ENCODE data around the gene ERGIC3. TPM values are rescaled to one million over a fixed set of nuclear protein-coding genes. Genes with fewer than 3 reads are reported as not detected.

The ERGIC3 gene
- total and polyA plus RNA-seq, 2 donors (not counting 3 experiments of a cell fraction or from before 2014, with no cell fraction given) = 203 to 419 TPM

GRCh38 chr20:35582131-35582530, 40.3 kb downstream of the ERGIC3 start:
- ChIA-PET POLR2A (no interaction called here), CTCF (no interaction called here)
- H3K9me3 ChIP-seq (replicated peaks; ENCODE audit: control insufficient read depth, insufficient read depth, low read length) = no peaks in the 10 kb centered on the region
- H3K4me2 ChIP-seq (ENCODE audit: insufficient read depth, low read length) = no peak overlapping the region
- no peaks in the 10 kb centered on the region for H3K4me1 ChIP-seq (ENCODE audit: control insufficient read depth, extremely low read depth, insufficient read depth, low read length)
- H3K79me2 ChIP-seq (ENCODE audit: control insufficient read depth, insufficient read depth, low read length) = no peaks in the 10 kb centered on the region
- no peaks in the 10 kb centered on the region for H3K36me3 ChIP-seq (ENCODE audit: control insufficient read depth in 2 of 2, extremely low read depth in 1 of 2, insufficient read depth in 2 of 2, low read length in 2 of 2)
- H3K27ac ChIP-seq (ENCODE audit: insufficient read depth, low read depth, low read length) = no peak overlapping the region
- dilution Hi-C loops (cut with MboI; ENCODE audit: extremely low pct_ligation_motif_present, low sequenced_read_pairs) (no loop called here), intact Hi-C loops (cut with micrococcal nuclease) (no loop called here)
- H3K9me1 ChIP-seq (replicated peaks; ENCODE audit: control insufficient read depth, extremely low read depth, insufficient read depth, low read length) = no peaks in the 10 kb centered on the region
- H3K4me3 ChIP-seq (replicated peaks in 1 of 3; ENCODE audit: insufficient read depth in 1 of 3, low read depth in 1 of 3, low read length in 3 of 3) = no peak overlapping the region
- H4K20me1 ChIP-seq (replicated peaks; ENCODE audit: control insufficient read depth, extremely low read depth, insufficient read depth, low read length) = no peaks in the 10 kb centered on the region
- H3K9ac ChIP-seq (replicated peaks; ENCODE audit: extremely low read depth, insufficient read depth, low read length) = no peak overlapping the region
- no peaks in the 10 kb centered on the region for H3K27me3 ChIP-seq (ENCODE audit: control insufficient read depth in 2 of 2, insufficient read depth in 2 of 2, low read length in 2 of 2)
- FAIRE-seq (no peak), DNase-seq (ENCODE audit: low read depth, low spot score) (no peak)
- H2AFZ ChIP-seq (ENCODE audit: low read depth, low read length) = no peak overlapping the region
- TF ChIP-seq FOS (IDR thresholded peaks at IDR 0.05; ENCODE audit: borderline replicate concordance, insufficient read depth, low read length) (no peak), MAX (IDR thresholded peaks at IDR 0.05; ENCODE audit: insufficient read depth, insufficient read length) (no peak), POLR2A (IDR thresholded peaks at IDR 0.05; ENCODE audit: low read depth, low read length) (no peak), CTCF (IDR thresholded peaks at IDR 0.05; ENCODE audit: extremely low read depth in 1 of 2, insufficient read depth in 1 of 2, low read depth in 1 of 2, low read length in 2 of 2) (no peak), EZH2 (IDR thresholded peaks at IDR 0.05; ENCODE audit: borderline replicate concordance, low read depth, low read length, severe bottlenecking) (no peak), MYC (IDR thresholded peaks at IDR 0.05; ENCODE audit: low read depth, low read length) (no peak), JUN (IDR thresholded peaks at IDR 0.05; ENCODE audit: borderline replicate concordance, insufficient read depth, insufficient read length, low read depth) (no peak), GATA2 (IDR thresholded peaks at IDR 0.05; ENCODE audit: insufficient read depth, insufficient read length, low read depth, low read length) (no peak), POLR2AphosphoS5 (IDR thresholded peaks at IDR 0.05; ENCODE audit: insufficient read depth, low read depth, low read length) (no peak)
- no TSS peak for BruUV-seq (replicated peaks)
